ENCODE measurements around the gene ANTXR2.
"Not testable (repeated sequence)": the region's sequence is repeated elsewhere in the genome, so short reads cannot be mapped to it uniquely, and the experiment has no call there.

ANTXR2 gene

GRCh38 chr4:80024335-80024734 lies 48.7 kb downstream of the ANTXR2 start:
- DNase-seq (ENCODE audit: low read depth) = no peak

GRCh38 chr4:80022282-80022681 lies 50.7 kb downstream of the ANTXR2 start:
- DNase-seq (ENCODE audit: low read depth) = no peak

GRCh38 chr4:80017125-80017854 lies 55.7 kb downstream of the ANTXR2 start:
- no peak for DNase-seq (ENCODE audit: low read depth)

GRCh38 chr4:80016506-80016905 lies 56.5 kb downstream of the ANTXR2 start:
- DNase-seq (ENCODE audit: low read depth) = no peak

GRCh38 chr4:80015407-80016189 lies 57.4 kb downstream of the ANTXR2 start:
- DNase-seq (ENCODE audit: low read depth) = no peak

- DNase-seq (ENCODE audit: low read depth) = no peak
These were observed 58.5 kb downstream of the ANTXR2 start for GRCh38 chr4:80014531-80014930.

GRCh38 chr4:80012291-80012690 lies 60.7 kb downstream of the ANTXR2 start:
- no peak for DNase-seq (ENCODE audit: low read depth)

GRCh38 chr4:80011636-80012236 lies 61.3 kb downstream of the ANTXR2 start:
- peak; percentile 49 for DNase-seq (ENCODE audit: low read depth)

GRCh38 chr4:80010316-80010715 lies 62.7 kb downstream of the ANTXR2 start:
- no peak for DNase-seq (ENCODE audit: low read depth)

GRCh38 chr4:80009806-80010205 lies 63.2 kb downstream of the ANTXR2 start:
- no peak for DNase-seq (ENCODE audit: low read depth)

- DNase-seq (ENCODE audit: low read depth) = no peak
These were observed 64.1 kb downstream of the ANTXR2 start for GRCh38 chr4:80008971-80009370.

GRCh38 chr4:80008351-80008750 lies 64.7 kb downstream of the ANTXR2 start:
- no peak for DNase-seq (ENCODE audit: low read depth)

- no peak for DNase-seq (ENCODE audit: low read depth)
These were observed 65.3 kb downstream of the ANTXR2 start for GRCh38 chr4:80007745-80008149.

GRCh38 chr4:80006935-80007744 lies 65.9 kb downstream of the ANTXR2 start:
- DNase-seq (ENCODE audit: low read depth) = peak; percentile 71

- no peak for DNase-seq (ENCODE audit: low read depth)
These were observed 67.2 kb downstream of the ANTXR2 start for GRCh38 chr4:80005863-80006262.

GRCh38 chr4:80004319-80004718 lies 68.7 kb downstream of the ANTXR2 start:
- no peak for DNase-seq (ENCODE audit: low read depth)

- DNase-seq (ENCODE audit: low read depth) = not testable (repeated sequence)
These were observed 70.5 kb downstream of the ANTXR2 start for GRCh38 chr4:80002559-80002958.

GRCh38 chr4:79999048-79999447 lies 74.0 kb downstream of the ANTXR2 start:
- not testable (repeated sequence) for DNase-seq (ENCODE audit: low read depth)

- DNase-seq (ENCODE audit: low read depth) = no peak
These were observed 74.8 kb downstream of the ANTXR2 start for GRCh38 chr4:79998201-79998600.

- no peak for DNase-seq (ENCODE audit: low read depth)
These were observed 76.2 kb downstream of the ANTXR2 start for GRCh38 chr4:79996851-79997250.

GRCh38 chr4:79993476-79993875 lies 79.6 kb downstream of the ANTXR2 start:
- DNase-seq (ENCODE audit: low read depth) = no peak

- DNase-seq (ENCODE audit: low read depth) = no peak
These were observed 81.4 kb downstream of the ANTXR2 start for GRCh38 chr4:79991601-79992000.

Data from fibroblast of the conjunctiva (primary cell).